Choroid plexus epithelial cell (primary cell): Measurements from ENCODE around the gene FOXP4.

Experiments
- DNase-seq: peaks from one replicate; pipeline ENCODE4 v3.0.0-alpha.2; 2010; ENCODE audit warnings: low read depth
- H3K4me3 ChIP-seq: 2 replicates; pipeline ENCODE4 v1.5.1; 2011; ENCODE audit warnings: low read depth, mild to moderate bottlenecking, control low read depth, low read length, moderate library complexity
- TF ChIP-seq, protein P1 (sequence below): conservative IDR thresholded peaks from 2 replicates; pipeline ENCODE4 v1.5.1; 2011; ENCODE audit warnings: low read depth, mild to moderate bottlenecking, control low read depth, inconsistent platforms, low read length, moderate library complexity

FOXP4 gene

DNA sequence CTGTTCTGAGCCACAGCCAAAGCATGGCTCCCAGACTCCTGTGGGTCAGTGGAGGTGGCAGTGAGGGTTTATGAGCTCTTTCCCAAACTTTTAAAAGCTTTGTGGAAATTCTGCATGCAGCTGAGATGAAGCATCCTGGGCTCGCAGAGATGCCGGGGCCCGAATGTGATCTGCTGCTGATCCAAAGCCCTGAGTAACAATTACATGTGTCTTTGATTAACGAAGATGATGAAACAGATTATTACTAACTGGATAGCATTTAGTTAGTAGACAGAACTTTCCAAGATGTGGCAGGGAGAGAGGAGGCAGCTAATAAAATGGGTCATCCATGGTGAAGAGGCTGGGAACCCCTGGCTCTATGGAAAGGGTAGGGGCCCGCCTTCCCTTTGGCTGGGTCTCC lies 48.1 kb downstream of the FOXP4 start:
- TF ChIP-seq, protein P1, sequence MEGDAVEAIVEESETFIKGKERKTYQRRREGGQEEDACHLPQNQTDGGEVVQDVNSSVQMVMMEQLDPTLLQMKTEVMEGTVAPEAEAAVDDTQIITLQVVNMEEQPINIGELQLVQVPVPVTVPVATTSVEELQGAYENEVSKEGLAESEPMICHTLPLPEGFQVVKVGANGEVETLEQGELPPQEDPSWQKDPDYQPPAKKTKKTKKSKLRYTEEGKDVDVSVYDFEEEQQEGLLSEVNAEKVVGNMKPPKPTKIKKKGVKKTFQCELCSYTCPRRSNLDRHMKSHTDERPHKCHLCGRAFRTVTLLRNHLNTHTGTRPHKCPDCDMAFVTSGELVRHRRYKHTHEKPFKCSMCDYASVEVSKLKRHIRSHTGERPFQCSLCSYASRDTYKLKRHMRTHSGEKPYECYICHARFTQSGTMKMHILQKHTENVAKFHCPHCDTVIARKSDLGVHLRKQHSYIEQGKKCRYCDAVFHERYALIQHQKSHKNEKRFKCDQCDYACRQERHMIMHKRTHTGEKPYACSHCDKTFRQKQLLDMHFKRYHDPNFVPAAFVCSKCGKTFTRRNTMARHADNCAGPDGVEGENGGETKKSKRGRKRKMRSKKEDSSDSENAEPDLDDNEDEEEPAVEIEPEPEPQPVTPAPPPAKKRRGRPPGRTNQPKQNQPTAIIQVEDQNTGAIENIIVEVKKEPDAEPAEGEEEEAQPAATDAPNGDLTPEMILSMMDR, result no peak
- no peak overlapping the region for H3K4me3 ChIP-seq
- no peak for DNase-seq

DNA sequence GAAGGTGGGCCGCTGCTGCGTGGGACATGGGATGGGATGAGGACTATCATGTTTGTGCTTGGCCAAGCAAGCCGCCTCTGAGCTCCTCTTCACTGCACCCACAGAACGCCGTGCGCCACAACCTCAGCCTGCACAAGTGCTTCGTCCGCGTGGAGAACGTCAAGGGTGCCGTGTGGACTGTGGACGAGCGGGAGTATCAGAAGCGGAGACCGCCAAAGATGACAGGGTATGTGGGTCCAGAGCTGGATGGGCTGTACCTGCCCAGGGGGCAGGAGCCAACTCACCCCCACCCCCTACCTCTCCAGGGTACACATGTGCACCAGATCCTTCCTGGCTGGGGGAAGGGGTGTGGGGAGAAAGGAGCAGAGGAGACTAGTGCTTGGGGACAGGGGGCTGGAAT lies 48.6 kb downstream of the FOXP4 start:
- TF ChIP-seq, protein P1, result no peak
- H3K4me3 ChIP-seq, result no peak overlapping the region

DNA sequence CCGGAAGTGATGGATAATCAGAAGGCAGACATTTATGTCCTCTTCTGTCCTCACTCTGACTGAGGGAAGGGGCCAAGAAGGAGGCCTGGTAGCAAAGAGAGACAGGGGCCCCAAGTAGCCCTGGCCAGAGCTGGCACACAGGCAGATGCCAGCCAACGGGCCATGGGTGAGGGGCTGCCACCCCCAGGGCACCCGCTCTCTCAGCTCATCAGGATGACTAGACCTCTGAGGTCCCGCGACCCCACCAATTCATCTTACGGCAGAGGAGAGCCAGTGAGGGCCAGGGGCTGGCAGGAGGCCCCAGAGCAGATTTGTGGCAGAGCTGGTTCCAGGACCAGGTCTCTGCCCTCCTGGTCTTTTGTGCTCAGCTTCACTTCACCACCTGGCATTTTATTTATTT lies 49.0 kb downstream of the FOXP4 start:
- no peak for DNase-seq
- no peak overlapping the region for H3K4me3 ChIP-seq
- TF ChIP-seq, protein P1, result no peak

More for the DNA sequence above, 48.6 kb downstream of the FOXP4 start:
- DNase-seq, result no peak

DNA sequence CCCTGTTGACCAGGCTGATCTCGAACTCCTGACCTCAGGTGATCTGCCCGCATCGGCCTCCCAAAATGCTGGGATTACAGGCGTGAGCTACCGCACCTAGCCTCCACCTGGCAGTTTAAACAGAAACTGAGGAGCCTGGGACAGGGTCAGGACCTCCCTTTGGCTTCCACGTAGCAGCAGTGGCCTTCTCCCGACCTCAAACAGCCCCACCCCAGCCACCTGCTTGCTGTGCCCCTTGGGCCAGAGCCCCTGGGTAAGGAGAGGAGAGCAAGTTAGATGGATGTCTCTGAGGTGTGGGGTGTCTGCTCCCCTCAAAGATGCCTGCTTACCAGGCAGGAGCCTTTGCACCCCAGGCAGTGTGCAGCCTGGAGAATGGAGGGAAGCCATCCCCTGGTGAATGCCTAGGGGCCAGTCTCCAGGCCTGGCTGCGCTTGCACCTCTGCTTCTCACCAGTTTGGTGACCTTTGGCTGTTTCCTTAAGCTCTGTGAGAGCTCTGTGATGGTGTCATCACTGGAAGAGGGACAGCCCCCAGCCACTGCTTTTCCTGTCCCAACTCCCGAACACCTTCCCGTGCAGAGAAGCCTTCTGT lies 50.0 kb downstream of the FOXP4 start:
- TF ChIP-seq, protein P1, result no peak
- no peak overlapping the region for H3K4me3 ChIP-seq
- DNase-seq, result no peak

DNA sequence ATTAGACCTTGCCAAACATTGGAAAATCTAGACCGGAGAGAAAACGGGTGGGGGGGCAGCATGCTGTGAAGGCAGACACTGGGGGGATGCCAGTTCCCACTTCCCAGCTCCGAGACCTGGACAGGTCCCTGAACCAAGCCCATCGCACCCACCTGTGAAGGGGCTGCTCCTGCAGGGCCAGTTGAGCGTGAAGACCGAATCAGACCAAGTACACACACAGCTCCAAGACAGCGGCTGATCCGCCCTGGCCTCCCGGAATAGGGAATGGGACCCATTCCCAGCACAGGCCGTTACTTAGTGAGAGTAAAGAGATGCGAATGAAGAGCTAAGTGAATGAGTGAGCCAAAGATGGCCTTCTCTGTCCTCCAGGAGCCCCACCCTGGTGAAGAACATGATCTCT lies 50.6 kb downstream of the FOXP4 start:
- TF ChIP-seq, protein P1, result no peak
- no peak for DNase-seq

DNA sequence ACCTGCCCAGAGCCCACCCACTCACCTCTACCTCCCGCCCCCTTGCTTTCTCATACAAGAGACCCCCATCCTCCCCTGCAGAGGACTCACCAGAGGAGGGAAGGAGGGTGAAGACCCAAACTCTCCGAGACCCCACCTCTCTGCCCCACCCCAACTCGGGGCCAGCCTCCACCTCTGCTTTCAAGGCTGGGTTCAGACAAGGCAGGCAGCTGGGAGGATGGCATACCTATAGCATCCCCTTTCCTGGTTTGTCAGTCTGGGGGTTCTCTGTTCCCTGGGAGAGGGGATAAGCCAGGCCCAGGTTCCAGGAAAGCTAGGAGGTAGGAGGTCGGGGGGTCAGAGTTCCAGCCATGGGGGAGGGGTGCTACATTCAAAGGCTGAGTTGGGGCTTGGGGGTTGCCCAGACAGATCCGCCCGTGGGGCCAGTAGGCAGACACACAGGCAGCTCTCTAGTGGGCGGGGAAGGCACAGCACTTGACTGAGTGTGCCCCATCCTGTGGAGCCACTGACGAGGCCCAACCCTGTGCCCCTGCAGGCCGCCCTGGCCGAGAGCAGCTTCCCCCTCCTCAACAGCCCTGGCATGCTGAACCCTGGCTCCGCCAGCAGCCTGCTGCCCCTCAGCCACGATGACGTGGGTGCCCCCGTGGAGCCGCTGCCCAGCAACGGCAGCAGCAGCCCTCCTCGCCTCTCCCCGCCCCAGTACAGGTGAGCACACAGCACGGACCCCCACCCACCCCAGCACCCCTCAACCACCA lies 51.2 kb downstream of the FOXP4 start:
- H3K4me3 ChIP-seq, result no peak overlapping the region
- TF ChIP-seq, protein P1, result no peak
- DNase-seq, result no peak

More for the DNA sequence above, 50.6 kb downstream of the FOXP4 start:
- H3K4me3 ChIP-seq, result no peak overlapping the region

- TF ChIP-seq, protein P1, result no peak
- DNase-seq, result no peak
- H3K4me3 ChIP-seq, result no peak overlapping the region
Measured at GRCh38 chr6:41598670-41599014, 52.5 kb downstream of the FOXP4 start.
